DOHH2 (cell line): ENCODE measurements around the gene GLRA3.

ENCODE experiments used
- CTCF ChIP-seq: fragments of 200-600 bp; sonication (generic); IDR thresholded peaks from one replicate; pipeline ENCODE4 v1.5.1; 2014; ENCODE audit warnings: antibody characterized with exemption, mild to moderate bottlenecking, low read depth, low read length; ENCODE audit not compliant: poor library complexity, severe bottlenecking
- EZH2phosphoT487 ChIP-seq: fragments of 200-600 bp; sonication (generic); IDR thresholded peaks from 2 replicates; pipeline ENCODE4 v1.6.1; 2017; ENCODE audit warnings: borderline replicate concordance, mild to moderate bottlenecking, antibody characterized with exemption, low read length, moderate library complexity, mixed read lengths

DNA sequence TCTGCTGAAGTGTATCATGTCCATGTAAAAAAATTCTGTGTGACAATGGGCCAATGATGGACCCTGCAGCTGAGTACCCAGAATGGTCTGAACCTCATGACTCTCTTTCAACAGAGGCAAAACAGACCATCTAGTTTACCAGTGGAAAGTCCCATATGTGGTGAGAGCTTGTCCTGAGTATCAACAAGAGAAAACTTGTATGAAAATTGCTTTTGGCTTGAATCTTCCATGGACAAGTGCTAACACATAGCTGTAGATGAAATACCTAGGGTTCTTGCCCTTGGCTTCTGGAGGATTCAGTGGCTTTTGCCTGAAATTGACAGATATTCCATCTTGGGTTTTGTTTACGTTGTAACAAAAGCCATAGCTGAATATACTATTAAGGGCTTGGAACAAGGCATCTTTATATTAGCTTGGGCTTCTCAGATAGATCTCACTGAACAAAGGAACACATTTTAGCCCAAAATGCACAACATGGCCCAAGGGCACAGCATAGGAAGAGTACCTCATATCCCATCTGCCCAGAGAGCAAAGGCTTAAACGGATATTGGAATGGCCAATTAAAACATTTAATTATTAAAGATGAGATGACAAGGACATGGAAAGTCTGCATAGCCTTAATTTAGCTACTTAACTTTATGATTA, 178.2 kb downstream of the GLRA3 start:
- TF ChIP-seq EZH2phosphoT487 (no peak), CTCF (no peak)
